Stimulated activated CD8-positive, alpha-beta memory T cell treated with anti-CD3 and anti-CD28 coated beads, Interleukin-7, amount 100 ng/mL, for 4 hours (primary cell): ENCODE data around the gene ATP6V0A4.
"Not testable (repeated sequence)": the region's sequence is repeated elsewhere in the genome, so short reads cannot be mapped to it uniquely, and the experiment has no call there.

Experiments
- DNase-seq, 2 donors: peaks; one replicate each; pipeline ENCODE4 v3.0.0-alpha.2; 2020; ENCODE audit warnings: low read depth in 2 of 2

ATP6V0A4 gene

GRCh38 chr7:138804618-138805017, 6.6 kb upstream of the ATP6V0A4 start:
- no peak for DNase-seq

DNA sequence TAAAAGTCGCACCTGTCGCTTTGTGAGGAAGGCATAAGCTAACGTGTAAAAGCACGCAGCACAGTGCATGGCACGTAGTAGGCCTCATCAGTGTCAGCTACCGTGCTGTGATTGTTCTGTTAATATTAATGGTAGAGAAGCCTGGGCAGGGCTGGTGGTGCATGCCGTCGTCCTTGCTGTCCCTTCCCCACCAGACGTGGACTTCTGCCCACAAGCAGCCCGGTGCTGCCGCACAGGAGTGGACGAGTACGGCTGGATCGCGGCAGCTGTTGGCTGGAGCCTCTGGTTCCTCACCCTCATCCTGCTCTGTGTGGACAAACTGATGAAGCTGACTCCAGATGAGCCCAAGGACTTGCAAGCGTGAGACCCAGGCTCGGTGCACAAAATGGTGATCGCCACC, 4.7 kb upstream of the ATP6V0A4 start:
- no peak for DNase-seq

DNA sequence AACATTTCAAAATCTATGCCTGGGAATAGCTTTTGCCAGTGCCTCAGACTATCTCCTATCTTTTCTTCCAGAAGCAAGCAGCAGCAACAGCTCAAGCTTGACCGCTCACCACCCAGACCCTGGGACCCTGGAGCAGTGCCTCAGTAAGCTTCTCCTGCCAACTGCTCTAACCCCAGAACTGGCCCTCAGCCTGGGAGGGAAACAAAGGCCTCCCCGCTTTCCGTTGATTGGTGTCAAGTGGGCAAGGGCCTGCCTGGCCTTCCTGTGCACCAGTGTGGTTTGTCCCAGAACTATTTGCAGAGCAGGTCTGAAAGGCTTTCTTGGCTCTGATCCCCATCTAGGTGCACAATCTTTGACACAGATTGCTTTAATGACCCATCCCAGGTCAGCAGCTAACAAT, 3.3 kb upstream of the ATP6V0A4 start:
- no peak for DNase-seq

- no peak for DNase-seq
Measured at GRCh38 chr7:138799336-138800000, 1.5 kb upstream of the ATP6V0A4 start.

DNA sequence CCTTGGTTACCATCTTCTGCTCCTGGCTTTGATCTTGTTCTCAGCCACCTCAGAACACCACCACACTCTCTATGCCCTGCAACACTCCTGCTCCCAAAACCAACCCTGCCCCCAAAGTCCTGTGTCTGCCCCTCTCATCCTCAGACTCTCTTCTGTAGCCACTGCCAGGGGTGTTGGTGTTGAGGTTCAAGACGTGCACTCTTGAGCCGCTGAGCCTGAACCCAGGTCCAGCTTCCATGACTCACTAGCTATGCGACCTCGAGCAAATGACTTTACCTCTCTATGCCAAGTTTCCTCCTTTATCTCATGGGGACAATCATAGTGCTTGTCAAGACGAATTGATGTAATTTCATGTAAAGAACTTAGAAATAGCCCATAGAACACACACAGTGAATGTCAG, 840 bp upstream of the ATP6V0A4 start:
- no peak for DNase-seq

- DNase-seq: not testable (repeated sequence)
Measured at GRCh38 chr7:138797046-138797445, 950 bp downstream of the ATP6V0A4 start.

GRCh38 chr7:138796038-138796615, 1.9 kb downstream of the ATP6V0A4 start:
- DNase-seq: no peak

DNA sequence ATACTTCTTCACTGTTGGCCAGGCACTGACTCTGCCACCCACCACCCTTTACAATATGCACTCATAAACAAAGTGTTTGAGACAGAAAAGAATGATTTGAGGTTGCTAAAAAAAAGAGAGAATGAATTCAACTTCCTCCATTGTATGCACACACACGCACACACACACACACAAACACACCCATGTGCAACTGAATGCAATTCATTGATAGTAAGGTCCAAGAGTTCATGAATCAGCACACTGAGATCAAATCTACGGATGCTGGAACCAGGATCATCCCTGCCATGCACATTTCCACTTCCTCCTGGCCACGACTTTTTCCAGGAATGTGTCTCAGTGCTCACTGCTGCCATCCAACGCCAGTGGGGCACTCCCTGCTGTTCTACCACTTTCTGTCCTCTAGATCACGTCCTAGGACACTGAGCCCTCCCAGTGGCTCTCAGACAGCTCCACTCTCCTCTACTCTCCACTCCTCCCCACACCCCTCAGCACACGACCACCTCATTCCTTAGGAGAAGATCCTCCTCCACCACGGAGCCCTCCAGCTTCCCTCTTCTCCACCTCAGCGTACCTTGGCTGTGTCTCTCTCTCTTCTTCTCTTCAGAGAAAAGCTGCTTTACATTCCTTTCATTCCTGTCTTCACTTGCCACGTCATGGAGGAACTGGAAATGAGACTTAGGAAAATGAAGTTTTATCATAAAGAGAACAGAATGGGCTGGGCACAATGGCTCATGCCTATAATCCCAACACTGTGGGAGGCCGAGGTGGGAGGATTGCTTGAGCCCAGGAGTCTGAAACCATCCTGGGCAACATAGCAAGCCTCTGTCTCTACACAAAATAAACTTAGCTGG, 12.2 kb downstream of the ATP6V0A4 start:
- no peak for DNase-seq

- no peak for DNase-seq
Measured at GRCh38 chr7:138784692-138785091, 13.3 kb downstream of the ATP6V0A4 start.

DNA sequence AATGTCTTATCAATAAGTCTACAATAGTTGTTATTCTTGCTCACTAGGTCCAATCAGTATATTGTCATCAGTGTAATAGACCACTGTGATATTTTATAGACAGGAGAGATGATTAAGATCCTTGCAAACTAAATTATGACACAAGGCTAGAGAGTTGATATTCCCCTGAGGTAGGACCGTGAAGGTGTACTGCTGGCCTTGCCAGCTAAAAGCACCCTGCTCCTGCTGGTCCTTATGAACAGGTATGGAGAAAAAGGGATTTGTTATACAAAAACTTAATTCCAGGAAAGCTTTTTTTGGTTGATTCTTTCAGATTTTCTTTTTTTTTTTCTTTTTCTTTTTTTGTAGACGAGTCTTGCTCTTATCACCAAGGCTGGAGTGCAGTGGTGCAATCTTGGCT, 17.0 kb downstream of the ATP6V0A4 start:
- no peak for DNase-seq

GRCh38 chr7:138776166-138776833, 21.7 kb downstream of the ATP6V0A4 start:
- no peak for DNase-seq

- no peak for DNase-seq
Measured at GRCh38 chr7:138773817-138774216, 24.2 kb downstream of the ATP6V0A4 start.

DNA sequence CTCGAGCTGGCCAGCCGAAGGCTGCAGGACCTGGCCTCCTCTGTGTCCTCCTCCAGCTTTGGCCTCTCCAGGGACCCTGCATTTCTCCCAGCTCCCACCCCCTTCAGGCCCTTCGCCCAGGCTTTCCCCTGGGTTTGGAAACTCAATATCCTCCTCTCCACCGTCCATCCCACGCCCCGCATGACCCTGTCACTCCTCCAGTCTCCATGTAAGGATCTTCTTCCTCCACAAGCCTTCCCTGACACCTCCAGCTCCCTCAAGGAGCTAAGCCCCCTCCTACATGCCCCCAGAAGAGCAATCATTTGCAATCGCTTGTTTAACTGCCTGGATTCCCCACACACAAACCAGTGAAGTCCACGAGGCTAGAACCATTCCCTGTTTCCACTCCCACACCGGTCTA, 24.8 kb downstream of the ATP6V0A4 start:
- no peak for DNase-seq

GRCh38 chr7:138770904-138771303, 27.1 kb downstream of the ATP6V0A4 start:
- DNase-seq: no peak

DNA sequence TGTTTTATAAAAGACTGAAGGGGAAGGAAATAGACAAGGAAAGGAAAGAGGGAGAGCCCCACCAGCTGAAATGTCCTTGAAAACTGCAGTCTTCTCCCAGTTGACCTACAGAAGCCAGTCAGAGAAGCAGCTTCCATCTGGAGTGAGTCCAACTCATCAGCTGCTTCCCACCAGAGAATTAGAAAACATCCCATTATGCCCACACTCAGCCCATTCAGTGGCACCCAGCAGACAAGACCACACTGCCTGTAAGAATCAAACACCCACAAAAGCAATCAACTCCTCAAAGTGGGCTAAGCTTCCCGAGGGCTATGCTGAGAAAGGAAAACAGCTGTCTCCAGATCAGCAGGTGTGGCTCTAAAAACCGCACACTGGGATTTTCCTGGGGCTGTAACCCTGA, 29.8 kb downstream of the ATP6V0A4 start:
- no peak for DNase-seq

- DNase-seq: no peak
Measured at GRCh38 chr7:138756591-138757242, 41.3 kb downstream of the ATP6V0A4 start.

GRCh38 chr7:138755842-138756590, 42.0 kb downstream of the ATP6V0A4 start:
- no peak for DNase-seq

- DNase-seq: no peak
Measured at GRCh38 chr7:138755331-138755747, 42.7 kb downstream of the ATP6V0A4 start.

DNA sequence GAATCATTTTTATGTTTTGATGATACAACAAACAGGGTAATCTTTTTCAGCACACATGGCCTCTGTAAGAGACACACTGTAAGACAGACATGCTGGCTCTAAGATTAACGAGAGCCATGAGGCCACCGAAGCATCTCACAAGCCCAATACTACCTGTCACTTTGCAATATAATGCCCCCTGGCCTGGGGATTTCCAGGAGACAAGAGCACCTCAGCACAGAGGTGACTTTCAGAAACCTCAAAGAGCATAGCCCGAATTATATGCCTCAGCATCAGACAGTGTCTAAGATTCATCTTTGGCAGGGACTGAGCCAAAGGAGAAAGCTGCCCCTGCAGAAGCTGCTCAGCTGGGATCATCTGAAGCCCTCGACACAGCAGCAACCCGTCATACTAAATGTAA, 44.4 kb downstream of the ATP6V0A4 start:
- no peak for DNase-seq

- no peak for DNase-seq
Measured at GRCh38 chr7:138753150-138753518, 44.9 kb downstream of the ATP6V0A4 start.

GRCh38 chr7:138752518-138753149, 45.4 kb downstream of the ATP6V0A4 start:
- peak; percentile 93 to 95 for DNase-seq
